BE2C (cell line): Measurements from ENCODE around the gene PARP2.
A peak's percentile ranks its signal among the peaks of the same experiment; 100 is the strongest.

ENCODE experiments used
- DNase-seq: peaks from one replicate; pipeline ENCODE4 v3.0.0-alpha.2; 2020
- H3K27me3 ChIP-seq: fragments of 250-450 bp; sonication (Bioruptor Pico); 2 replicates; pipeline ENCODE4 v1.5.1; 2020; ENCODE audit warnings: mild to moderate bottlenecking
- H3K36me3 ChIP-seq: fragments of 250-450 bp; sonication (Bioruptor Pico); 2 replicates; pipeline ENCODE4 v1.5.1; 2020; ENCODE audit warnings: mild to moderate bottlenecking
- H3K4me1 ChIP-seq: fragments of 250-450 bp; sonication (Bioruptor Pico); 2 replicates; pipeline ENCODE4 v1.5.1; 2020
- H3K4me3 ChIP-seq: 2 replicates; pipeline ENCODE4 v1.5.1; 2011; ENCODE audit warnings: low read depth, low read length
- H3K9me3 ChIP-seq: fragments of 250-450 bp; sonication (Bioruptor Pico); 2 replicates; pipeline ENCODE4 v1.5.1; 2020
- CTCF ChIP-seq: IDR thresholded peaks from 2 replicates; pipeline ENCODE4 v1.5.1; 2012; ENCODE audit warnings: mild to moderate bottlenecking, low read depth, low read length

The PARP2 gene

GRCh38 chr14:20306079-20306423 lies 37.4 kb upstream of the PARP2 start:
- peak overlapping the region; percentile 81 for H3K4me3 ChIP-seq

GRCh38 chr14:20314026-20314425 lies 29.4 kb upstream of the PARP2 start:
- no peak for DNase-seq
- Histone ChIP-seq H3K4me1 (no peaks in the 10 kb centered on the region), H3K9me3 (no peaks in the 10 kb centered on the region), H3K4me3 (no peak overlapping the region), H3K36me3 (peaks cover 74% of the 10 kb centered on the region), H3K27me3 (no peaks in the 10 kb centered on the region)
- no peak for TF ChIP-seq CTCF

More at GRCh38 chr14:20306079-20306423, 37.4 kb upstream of the PARP2 start:
- TF ChIP-seq CTCF, result no peak
- no peaks in the 10 kb centered on the region for H3K9me3 ChIP-seq
- DNase-seq, result no peak
- no peaks in the 10 kb centered on the region for H3K27me3 ChIP-seq
- H3K36me3 ChIP-seq, result no peaks in the 10 kb centered on the region; the same call in none of the 2 replicates
- H3K4me1 ChIP-seq, result no peaks in the 10 kb centered on the region; the same call in 1 of the 2 replicates

GRCh38 chr14:20317720-20318119 lies 25.7 kb upstream of the PARP2 start:
- Histone ChIP-seq H3K9me3 (no peaks in the 10 kb centered on the region), H3K27me3 (no peaks in the 10 kb centered on the region), H3K4me1 (no peaks in the 10 kb centered on the region), H3K4me3 (no peak overlapping the region), H3K36me3 (peaks cover 92% of the 10 kb centered on the region)
- DNase-seq, result no peak
- no peak for TF ChIP-seq CTCF

- peaks cover 79% of the 10 kb centered on the region for H3K36me3 ChIP-seq
- H3K4me1 ChIP-seq, result no peaks in the 10 kb centered on the region
- H3K27me3 ChIP-seq, result no peaks in the 10 kb centered on the region
- peak; percentile 21 for DNase-seq
- no peak overlapping the region for H3K4me3 ChIP-seq
- TF ChIP-seq CTCF, result peak; percentile 70
- H3K9me3 ChIP-seq, result no peaks in the 10 kb centered on the region
These were observed 16.2 kb upstream of the PARP2 start for GRCh38 chr14:20327005-20327869.

GRCh38 chr14:20328705-20329104 lies 14.7 kb upstream of the PARP2 start:
- no peaks in the 10 kb centered on the region for H3K27me3 ChIP-seq
- DNase-seq, result no peak
- H3K4me3 ChIP-seq, result no peak overlapping the region
- no peak for TF ChIP-seq CTCF
- no peaks in the 10 kb centered on the region for H3K9me3 ChIP-seq
- H3K36me3 ChIP-seq, result peaks cover 68% of the 10 kb centered on the region
- H3K4me1 ChIP-seq, result no peaks in the 10 kb centered on the region

- no peak for TF ChIP-seq CTCF
- no peaks in the 10 kb centered on the region for H3K27me3 ChIP-seq
- peaks cover 61% of the 10 kb centered on the region for H3K36me3 ChIP-seq
- no peaks in the 10 kb centered on the region for H3K4me1 ChIP-seq
- H3K9me3 ChIP-seq, result no peaks in the 10 kb centered on the region
- H3K4me3 ChIP-seq, result no peak overlapping the region
- no peak for DNase-seq
These were observed 14.1 kb upstream of the PARP2 start for GRCh38 chr14:20329355-20329754.
